GM19035 (cell line): ENCODE data around the gene MLLT1.

Experiments used
- ATAC-seq: cut with Tn5 transposase; IDR thresholded peaks from one replicate; pipeline ENCODE4 v1.9.1; 2021; ENCODE audit not compliant: unreplicated experiment

Gene MLLT1

DNA sequence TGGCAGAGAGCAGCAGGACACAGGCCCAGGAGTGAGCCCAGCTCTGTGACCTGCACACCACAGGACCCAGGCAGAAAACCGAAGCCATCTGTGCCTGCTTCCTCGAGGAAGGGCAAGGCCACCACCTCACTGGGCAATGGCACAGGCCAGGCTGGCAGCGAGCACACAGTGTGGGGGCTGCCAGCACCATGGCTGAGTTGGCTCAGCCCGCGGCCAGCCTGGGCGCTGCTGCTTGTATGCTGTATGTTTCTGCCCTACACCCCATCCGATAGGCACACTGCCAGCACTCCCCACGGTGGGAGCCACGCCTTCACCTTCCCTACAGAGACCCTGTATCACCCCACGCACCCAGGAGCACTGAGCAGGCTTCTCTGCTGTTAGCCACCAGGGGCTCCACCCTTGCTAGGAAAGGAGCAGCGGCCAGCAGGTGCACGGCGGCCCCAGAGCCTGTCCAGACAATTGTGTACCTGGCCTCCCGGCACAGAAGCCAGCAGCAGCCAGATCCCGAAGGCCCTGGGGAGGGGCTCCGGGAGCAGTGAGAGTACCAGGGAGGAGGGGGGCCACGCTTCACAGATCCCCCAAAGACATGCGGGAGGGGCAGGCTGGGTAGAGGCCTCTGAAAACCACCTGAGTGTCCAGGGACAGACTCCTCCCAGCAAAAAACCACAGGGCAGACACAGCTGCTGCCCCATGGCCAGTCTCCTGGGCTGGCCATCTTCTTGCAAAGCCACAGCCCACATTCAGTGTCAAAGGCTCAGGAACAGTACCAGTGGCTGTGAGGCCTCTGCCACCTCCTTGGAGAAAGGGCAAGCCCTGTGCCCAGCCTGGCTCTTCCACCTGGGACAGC lies 56.1 kb downstream of the MLLT1 start:
- ATAC-seq, result no peak

DNA sequence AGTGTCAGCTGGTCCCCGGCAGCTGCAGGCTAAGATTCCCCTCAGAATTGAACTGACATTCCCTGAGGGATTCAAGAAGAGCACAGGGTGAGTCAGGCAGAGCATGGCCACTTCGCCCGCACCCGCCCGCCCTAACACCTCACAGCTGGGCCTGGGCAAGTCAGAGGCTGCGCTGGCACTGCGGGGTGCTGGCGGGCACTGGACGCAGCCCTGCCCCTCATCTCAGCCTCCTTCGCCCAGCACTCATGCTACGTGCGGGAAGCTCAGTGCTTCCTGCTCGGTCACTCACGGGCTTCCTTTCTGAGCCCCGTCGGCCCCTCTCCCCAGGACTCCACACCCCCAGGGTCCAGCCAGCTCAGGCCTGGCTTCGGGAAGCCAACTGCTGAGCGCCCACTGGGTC lies 56.9 kb downstream of the MLLT1 start:
- no peak for ATAC-seq

DNA sequence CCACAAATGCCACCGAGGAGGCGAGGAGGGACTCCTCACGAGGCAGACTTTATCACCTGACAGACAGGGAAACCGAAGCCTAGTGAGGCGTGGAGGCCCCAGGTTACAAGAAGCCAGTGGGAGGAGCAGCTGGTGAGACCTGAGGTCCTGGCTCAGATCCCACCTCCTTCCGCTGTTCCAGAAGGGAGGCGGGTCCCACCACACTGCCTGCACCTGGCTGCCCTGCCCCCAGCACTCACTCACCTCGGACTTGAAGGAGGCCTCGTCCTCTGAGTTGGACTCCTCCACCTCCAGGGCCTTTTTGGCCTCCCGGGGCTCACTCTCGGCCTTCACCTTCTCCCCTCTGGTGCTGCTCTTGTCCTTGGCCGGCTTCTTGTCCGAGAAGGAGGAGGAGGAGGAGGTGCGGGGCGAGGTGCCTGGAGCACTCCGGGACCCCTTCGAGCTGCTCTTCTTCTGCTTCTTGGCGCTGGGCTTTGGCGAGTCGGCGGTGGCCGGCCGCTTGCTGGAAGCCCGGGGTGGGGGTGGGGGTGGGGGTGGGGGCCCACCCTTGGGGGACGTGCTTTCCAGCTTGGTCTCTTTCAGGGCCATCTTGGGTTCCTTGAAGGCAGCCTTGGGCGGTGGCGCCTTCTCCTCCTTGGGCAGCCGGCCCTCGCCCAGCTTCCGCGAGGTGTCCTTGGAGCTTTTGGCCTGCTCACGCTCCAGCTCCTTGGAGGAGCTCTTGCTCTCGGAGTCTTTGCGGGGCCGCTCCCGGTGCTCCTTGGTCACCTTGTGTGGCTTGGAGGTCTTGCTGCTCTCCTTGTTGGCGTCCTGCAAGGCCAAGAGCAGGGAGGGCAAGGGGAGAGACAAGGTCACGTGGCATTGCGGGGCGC lies 57.7 kb downstream of the MLLT1 start:
- no peak for ATAC-seq

DNA sequence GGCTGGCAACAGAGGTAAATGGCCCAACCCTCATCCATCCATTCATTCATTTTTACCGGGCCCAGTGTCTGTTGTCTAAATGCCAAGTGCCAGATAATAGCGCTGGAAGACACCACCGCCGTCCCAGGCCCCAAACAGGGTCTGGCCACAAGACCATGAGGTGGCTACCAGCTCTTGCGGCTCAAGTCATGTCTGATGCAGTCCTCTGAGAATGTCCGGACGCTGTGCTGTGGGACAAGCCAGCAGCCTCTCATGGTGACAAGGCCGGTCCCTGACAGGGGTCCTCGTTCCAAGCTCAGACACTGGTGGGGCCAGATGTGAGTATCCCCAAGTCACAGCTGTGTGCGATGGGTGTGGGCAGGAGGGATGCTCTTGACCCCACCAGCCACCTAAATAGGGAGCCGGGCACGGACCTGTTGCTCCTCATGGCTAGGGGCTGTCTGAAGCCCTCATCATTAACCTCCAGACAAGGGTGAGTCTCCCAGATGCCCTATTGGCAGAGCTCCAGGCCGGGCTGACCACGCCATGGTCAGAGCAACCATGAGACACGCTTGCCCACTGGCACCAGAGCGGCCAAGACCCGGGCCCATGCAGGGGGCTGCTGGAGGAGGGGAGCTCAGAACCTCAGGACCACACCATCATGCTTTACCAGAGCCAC lies 58.4 kb downstream of the MLLT1 start:
- ATAC-seq, result no peak

DNA sequence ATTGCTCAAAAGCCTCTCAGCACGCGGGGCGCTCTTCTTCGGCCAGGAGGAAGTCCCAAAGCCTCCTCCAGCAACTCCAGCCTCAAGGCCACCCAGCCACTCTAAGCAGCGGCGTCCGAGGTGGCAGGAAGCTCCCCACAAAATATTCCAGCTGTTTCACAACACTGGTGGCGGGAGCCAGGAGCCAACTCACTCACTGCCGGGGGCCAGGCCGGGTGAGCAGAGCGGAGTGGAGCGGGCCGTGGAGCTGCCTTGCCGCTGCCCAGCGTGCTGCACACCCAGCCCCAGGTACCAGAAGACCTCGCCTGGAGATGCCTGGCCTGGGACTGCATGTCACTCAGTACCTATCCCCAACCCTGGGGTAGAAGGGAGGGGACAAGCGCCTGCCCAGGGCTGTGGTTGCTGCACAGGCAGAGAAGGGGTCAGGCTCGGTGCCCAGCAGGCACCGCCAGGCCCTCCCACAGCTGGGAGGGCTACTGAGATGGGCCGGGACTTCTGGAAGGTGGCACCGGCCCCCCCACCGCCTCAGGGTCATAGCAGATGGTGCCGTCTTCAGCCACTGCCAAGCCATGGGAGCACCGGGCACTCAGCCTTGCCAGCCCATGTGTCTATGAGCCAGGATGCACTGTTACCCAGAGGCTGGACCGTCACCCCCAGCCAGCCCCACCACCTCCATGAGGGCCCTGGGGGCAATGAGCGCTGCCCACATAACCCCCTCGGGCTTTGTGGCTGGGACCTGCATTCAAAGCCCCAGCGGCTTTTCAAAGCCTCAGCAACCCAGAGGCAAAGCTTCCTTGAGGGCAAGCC lies 59.2 kb downstream of the MLLT1 start:
- ATAC-seq, result no peak

DNA sequence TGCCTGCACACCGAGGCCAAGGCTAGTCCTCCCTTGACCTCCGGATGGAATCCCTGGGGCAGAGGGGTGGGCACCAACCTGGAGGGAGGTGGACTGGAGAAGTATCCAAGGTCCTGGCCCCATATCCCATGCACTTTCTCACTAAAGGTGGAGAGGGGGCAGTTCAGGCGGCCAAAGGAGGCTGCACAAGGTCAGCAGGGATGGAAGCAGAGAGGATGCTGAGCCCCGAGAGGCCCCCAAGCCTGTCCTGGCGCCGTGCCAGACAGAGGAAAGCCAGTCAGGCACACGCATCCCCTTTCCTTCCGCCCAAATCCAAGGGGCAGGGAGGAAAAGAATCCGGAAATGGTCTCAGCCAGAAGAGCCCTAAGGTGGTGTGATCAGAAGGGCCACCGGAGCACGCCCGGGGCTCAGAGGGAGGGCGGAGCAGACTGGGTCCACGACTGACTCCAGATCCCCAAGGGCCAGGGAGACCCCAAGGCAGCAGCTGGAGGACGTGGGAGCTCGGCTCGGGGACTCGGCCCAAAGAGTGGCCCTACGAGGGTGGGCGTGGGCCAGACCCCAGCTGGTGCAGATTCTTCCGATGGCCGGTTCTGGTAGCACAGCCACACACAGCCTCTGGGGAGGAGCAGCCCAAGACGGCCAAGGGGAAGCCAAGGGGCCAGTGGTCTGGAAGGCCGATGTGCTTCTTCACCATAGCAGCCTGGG lies 60.0 kb downstream of the MLLT1 start:
- no peak for ATAC-seq

DNA sequence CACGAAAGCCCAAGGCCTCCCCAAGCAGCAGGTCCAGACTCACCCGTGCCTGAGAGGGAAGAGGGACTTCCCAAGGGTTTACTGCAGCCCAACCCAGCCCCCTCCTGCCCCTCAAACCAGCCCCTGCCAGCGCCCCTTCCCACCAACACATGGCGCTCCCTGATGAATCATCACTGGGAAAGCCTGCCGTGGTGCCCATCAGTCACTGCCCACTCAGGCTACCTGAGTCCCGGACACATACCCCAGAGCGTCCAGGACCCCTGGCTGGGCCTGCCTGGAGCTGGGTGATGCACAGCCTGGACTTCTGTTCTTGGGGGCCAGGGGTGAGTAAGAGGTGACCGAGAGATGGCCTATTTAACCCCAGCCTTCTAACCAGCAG lies 60.6 kb downstream of the MLLT1 start:
- ATAC-seq, result no peak

DNA sequence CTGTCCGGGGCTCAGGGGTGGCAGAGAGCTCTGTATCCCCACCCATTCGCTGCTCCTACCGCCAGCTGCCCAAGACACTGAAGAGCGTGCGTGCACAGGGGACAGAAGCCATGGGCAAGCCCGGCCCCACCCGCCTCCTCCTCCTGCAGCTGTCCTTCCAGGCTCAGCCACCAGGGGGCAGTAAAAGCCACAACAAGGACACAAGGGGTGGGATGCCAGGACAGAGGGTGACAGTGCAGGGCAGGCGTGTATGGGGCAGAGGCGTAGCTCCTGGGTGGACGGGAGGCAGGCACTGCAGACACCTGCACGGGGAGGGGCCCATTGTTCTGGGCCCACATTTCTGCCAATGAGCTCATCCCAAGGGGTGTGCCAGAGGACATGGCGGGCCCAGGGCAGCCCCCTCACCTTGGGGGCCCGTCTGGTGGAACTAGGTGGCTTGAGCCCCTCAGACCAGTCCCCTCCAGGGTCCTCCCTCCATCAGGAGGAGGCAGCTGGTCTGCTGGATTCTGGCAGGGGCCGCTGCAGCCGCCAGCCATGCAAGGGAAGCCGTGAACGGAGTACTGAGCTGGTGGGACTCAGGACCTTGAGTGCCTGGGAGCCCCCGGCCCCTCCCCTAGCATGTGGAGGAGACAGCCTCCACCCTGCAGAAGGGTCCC lies 61.2 kb downstream of the MLLT1 start:
- ATAC-seq, result no peak

DNA sequence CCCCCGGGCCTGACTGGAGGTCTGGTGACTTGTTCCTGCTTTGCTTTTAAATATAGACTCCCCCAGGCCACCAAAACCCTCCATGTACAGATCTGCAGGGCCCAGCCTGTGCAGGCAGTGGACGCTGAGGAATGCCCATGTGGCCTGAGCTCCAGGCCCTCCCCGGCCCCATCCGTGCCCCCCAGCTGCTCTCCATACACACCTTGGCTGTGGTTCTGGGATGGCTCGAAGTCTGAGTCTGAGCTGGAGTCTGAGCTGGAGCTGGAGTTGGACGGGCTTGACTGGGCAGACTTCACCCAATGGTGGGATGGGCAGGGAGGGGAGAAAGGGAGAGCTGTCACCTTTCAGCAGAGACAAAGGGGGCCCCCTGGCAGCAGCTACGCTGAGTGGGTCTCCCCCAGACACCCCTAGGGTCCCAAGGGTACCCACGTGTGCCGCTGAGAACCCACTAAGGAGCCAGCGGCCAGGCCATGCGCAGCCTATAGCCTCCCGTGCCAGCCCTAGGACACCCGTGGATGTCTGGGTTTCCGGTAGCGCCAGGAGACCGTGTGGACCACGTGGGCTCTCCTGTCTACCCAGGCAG lies 61.9 kb downstream of the MLLT1 start:
- no peak for ATAC-seq

DNA sequence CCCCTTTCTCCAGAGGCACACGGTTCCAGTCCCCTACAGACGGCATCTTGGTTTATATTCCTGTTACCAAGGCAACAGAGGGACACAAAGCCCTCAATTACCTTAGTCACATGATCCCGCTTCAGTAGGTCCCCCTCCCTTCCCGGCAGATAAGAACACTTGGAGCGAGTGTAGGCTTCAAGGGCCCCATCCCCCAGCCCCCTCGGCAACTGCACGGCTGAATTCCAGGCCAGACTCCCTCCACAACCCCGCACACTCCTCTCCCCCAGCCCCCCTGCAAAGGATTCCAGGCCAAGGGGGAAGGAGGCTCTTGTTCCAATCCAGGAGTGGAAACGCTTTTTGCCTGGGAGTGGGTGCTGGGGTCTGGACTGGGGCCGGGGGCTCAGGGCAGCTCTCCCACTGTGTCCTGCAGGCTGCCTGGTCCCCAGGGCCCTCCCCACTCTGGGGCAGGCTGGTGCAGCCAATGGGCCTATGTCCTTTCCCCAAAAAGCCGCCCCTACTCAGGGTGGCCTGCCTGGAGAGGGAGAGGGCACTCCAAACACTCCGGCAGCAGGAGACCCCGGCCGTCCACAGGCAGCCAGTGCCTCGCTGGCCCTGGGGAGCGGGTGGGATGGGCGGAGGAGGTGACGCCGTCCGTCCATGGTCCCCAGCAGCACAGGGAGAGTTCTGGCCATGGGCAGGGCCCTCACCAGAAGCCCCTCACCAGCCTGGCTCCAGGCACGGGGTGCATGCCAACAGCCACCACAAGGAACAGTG lies 62.6 kb downstream of the MLLT1 start:
- no peak for ATAC-seq

DNA sequence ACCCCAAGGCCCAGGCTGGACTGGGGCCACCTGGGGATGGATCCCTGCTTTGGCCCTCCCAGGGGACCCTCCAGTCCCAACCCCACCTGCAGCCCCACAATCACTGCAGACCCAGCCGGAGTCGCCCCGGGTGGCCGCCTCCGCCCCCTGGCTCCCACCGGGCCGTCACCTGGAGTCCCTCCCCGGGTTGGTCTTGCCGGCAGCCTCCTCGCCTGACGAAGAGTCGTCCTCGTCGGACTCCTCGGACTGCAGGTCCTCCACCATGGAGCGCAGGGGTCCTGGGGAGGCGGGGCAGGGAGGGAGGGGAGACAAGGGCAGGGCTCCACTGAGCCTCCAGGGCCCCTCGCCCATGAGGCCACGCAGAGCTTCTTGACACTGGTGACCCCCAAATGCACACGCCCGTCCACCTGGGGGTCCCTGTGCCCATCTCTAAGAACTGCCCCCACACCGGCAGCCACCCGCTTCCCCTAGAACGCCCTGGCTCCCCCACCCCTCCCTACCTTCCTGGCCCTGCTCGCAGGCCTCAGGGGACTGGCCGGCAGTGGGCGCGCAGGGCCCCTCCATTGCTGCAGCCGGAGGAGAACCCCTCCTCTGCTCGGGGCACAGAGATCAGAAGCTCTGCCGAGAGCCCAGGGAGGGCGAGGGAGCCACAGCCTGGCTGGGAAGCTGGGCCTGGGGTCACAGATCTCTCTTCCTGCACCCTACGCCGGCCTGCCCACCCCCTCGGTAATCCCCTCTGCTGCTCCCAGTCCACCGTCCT lies 63.4 kb downstream of the MLLT1 start:
- no peak for ATAC-seq

DNA sequence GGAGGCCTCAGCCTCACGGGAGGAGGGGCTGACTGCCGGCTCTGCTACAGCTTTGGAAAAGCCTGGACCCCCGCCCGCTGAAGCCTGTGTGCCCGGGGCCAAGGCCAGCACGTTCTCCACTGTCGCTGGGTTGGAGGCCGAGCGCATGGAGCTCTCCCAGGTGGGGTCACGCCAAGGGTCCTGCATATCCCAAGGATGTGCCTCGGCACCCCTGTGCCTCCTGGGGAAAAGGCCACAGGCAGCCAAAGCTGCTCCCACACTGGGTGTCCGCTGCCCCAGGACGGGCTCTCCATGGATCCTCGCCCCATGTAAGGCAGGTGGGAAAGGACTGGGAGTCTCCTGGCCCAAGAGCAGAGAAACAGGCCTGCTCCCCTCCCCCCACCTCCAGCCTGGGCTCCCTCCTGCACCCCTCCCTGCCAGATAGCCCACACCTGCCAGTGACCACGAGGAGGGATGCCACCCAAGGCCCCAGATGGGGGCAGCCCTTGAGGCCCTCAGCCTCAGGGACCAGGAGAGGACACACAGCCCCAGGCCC lies 64.0 kb downstream of the MLLT1 start:
- ATAC-seq, result no peak

DNA sequence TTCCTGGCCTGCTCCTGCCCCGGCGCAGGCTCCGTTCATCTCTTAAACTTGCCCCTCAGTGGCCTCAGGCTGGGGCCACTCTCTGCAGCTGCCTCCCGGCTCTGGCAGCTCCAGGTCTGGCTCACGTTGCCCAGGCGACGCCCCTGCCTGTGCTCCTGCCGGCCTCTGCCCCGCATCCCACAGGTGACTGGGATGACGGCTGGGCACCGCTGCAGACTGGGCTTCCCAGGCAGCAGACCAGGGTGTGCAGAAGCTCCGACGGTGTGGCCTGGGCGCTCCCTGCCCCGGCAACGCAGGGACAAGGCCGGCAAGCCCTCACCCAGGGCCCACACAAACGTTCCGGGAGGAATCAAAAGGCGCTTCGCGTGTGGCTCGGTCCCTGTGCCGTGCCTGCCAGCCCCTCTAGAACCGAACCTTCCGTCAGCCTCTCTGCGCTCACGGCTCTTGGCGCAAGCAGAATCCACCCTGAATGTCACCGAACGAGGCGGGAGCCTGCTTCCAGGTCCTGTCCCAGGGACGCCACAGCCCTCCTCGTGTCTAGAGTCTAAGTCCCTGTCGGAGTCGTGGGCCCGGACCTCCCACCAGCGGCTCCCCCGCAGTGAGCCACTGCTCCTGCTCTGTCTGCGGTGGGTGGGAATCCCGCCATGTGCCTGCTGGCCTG lies 64.8 kb downstream of the MLLT1 start:
- no peak for ATAC-seq

DNA sequence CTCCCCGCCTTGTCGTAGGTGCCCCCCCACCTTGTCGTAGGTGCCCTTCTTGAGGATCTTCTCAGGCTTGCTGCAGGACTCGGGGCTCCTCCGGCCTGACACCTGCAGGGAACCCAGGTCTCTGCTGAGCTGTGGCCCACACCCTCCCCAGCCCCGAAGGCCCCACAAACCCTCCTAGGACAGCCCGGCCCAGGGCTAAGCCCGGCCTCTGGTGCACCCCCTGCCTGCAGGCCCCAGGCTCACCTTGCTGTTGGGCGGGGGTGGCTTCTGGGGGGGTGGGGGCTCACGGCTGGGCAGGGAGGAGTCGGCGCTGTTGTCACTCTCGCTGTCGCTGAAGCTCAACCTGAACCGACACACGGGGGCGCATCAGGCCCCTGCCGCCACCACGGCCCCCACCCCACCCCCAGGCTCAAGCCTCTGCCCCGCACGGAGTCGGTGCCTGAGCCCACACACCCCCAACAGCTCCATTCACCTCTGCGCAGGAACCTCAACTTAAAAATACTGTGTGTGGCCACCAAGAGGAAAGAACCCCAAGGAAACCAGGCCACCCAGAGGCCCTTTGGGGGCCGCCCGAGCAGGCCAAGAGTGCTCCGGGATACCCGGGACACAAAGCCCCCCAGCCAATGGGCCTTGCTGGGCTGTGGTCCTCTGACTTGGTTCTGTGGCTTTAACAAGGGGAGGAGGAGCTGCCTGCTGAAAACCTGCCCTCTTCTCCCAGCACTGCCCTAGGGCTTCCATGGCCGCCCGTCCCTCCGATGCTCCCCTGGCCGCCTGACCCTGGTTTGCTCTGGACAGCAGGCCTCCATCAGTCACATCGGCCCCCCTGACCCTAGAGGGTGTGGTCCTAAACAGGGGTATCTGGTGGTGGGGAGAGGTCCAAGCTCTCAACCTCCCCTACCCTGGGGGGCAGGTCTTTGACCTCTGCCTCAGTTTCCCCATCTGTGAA lies 65.8 kb downstream of the MLLT1 start:
- ATAC-seq, result no peak

DNA sequence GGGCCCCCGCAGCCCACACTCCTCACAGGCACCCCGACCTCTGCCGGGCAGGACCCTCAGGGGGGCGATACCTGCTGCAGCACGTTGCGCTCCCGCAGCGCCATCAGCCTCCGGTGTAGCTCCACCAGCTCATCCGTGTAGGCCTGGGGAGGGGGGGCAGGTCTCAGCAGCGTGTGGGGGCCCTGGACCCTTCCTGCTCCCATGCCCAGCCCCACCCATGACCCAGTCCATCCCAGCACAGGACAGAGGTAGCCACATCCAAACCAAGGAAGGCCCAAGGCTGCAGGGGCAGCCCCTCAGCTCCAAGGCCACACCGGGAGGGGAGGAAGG lies 66.5 kb downstream of the MLLT1 start:
- no peak for ATAC-seq
